Stimulated activated CD8-positive, alpha-beta memory T cell treated with anti-CD3 and anti-CD28 coated beads, Interleukin-4, amount 100 ng/mL, for 24 hours (primary cell): ENCODE data around the gene CITED1.

Source experiments
- DNase-seq: peaks from one replicate; pipeline ENCODE4 v3.0.0-alpha.2; 2020; ENCODE audit warnings: low read depth

Gene CITED1

DNA sequence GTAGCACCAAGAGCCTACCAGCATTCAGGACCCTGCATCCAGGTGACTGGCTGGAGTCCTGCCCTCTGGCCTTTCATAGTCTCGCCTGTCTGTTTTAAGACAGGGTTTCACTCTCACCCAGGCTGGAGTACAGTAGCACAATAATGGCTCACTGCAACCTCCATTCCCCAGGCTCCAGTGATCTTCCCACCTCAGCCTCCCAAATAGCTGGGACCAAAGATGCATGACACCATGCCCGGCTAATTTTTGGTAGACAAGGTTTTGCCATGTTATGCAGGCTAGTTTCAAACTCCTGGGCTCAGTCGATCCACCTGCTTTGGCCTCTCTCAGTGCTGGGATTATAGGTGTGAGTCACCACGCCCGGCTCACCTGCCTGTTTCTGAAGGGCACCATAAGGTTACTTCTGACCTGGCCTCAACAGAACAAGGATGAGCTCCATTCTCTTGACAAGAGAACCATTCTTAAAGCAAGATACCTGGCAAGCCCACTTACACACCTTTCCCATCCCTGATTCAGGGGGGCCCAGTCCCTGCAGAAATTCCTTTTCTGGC, 35.3 kb downstream of the CITED1 start:
- no peak for DNase-seq

DNA sequence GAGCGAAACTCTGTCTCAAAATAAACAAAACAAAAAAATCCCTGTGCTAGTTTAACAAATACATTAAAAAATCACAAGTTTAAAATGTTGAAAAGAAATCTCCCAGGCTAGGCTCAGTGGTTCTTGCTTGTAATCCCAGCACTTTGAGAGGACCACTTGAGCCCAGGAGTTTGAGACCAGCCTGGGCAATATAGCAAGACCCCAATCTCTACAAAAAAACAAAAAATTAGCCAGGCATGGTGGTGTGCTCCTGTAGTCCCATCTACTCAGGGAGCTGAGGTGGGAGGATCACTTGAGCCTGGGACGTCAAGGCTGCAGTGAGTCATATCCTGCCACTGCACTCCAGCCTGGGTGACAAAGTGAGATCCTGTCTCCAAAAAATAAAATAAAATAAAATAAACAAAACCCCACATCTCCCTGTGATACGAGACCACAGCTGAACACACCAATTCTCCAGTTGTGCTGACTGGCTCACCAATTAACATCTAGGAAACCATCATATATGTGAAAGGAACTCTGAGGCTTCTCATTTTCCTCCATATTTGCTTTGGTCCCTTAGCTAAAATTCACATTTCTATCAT, 36.0 kb downstream of the CITED1 start:
- peak; percentile 21 for DNase-seq

DNA sequence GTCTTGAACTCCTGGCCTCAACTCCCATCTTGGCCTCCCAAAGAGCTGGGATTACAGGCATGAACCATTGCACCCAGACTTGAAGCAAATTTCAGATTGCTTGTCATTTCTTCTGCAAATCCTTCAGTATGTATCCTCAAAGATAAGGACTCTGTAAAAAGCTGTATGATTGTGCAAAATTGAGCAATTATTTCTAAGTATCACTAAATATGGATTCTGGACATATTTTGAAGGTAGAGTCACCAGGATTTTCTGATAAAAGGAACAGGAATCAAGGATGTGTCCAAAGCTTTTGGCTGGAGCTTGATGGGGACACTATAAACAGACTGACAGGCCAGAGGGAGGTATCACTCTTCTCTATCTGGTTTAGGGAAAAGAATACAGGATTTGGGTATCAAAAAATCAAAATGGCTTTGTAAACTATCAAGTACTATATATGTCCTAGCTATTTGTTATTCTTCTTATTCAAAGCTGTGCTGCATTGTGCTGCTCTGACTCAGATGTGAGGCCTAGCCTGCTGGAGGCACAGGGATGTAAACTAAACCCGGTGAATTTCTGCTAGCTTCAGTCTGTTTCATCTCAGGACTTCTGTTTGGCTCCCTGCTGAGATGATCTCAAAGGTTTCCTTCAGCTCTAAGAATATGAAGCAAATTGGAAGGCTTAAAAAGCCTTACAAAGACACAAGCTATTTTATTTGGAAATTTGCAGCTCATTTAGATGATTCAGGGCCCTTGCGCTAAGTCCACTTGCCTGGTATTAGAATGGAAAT, 36.9 kb downstream of the CITED1 start:
- DNase-seq: no peak

DNA sequence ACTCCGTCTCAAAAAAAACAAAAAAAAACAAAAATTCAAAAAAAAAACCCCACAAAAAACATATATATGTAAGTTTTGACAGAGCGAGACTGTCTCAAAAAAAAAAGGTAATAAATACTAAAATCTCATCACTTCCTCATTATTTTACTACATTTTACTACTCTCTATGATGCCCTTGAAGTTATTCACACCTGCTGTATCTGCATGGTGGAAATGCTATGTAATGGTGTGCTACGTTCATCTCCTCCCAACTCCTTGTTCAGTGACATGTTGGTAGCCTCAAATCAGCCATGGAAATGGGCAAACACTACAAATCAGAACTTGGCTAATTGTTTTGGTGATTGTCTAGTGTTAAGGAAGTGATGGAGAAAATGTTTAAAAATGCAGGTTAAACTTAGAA, 40.5 kb downstream of the CITED1 start:
- no peak for DNase-seq

DNA sequence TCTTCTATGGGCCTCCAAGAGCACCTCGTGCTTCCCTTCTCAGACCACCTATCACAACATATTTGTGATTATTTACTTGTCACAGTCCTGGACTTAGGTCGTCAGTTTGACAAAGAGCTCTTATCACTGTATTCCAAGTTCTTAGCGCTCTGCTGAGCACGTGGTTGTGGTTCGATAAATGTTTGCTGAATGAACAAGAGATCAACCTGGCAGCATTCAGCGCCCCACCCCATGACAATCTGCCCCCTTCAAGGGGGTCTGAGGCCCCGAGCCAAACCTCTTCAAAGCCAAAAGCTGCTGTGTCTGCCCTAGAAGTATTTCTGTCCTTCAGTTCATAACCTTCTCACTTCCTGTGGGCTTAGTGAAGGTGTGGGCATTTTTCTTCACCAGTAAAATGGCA, 43.6 kb downstream of the CITED1 start:
- DNase-seq: no peak

DNA sequence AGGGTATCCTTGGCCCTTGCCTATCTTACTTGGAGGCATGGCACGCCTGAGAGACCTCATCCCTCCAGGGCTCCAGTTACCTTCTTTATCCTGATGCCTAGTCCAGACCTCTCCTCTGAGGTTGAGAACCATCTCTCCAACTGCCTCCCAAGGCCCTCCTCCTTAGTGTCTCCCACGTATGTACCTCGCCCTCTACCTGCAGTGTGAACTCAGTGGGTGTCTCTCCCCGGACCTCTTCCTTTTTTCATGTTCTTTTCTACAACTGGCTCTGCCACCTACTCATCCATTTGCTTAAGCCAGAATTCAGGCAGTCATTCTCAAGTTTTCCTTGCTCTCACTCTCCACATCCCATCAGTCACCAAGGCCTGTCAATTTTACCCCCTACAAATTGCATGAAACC, 45.3 kb downstream of the CITED1 start:
- DNase-seq: no peak

DNA sequence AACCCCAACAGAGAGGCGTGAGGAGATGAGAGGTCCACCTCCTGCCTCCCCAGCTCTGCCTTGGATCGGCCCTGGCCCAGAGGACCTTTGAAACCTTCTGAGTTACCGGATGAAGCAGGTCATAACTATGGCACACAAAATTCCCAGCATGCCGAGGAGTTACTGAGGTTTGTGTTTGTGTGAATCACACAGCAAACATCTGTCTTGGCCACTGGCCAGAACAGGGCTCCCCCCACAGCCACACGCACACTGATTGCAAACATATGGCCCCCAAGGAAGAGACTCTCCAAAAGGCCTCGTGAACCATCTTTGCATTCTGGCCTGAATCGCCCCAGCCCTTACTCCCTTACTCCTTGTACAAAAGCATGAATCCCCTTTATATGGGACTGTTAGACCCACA, 47.5 kb downstream of the CITED1 start:
- DNase-seq: no peak

DNA sequence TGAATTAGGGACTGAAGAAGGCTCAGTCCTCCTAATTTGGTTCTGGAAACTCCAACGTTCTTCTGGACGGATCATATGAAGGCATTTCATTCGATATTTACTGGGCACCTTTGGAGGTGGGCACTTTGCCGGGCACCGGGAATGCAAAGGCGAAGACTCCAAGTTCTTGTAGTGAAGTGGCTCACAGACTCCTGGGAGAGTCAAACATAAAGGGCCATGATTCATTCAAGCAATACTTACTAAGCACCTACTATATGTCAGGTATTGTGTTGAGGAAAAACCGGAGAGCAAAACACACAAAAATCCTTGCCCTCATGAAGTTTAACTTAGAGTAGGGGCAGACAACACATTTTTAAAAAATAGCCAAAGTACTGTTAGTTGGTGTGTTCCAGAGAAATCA, 49.9 kb downstream of the CITED1 start:
- no peak for DNase-seq

DNA sequence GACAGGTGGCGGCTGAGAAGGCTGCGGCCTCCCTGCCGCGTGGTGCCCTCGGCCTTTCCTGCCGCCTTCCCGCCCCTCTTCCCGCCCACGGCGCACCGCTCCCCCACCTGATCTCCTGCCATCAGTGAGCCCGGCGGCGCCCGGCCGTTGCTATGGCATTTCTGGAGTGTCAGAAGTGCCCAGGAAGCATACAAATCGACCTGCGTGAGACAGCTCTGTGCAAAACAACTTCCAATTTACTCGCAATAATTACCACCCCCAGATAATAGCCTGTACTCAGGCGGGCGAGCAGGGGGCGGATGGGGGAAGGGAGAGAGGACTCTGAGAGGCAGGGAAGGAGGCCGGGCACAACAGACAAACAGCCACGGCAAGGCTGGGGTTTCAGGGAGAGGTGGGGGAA, 50.3 kb downstream of the CITED1 start:
- DNase-seq: no peak

DNA sequence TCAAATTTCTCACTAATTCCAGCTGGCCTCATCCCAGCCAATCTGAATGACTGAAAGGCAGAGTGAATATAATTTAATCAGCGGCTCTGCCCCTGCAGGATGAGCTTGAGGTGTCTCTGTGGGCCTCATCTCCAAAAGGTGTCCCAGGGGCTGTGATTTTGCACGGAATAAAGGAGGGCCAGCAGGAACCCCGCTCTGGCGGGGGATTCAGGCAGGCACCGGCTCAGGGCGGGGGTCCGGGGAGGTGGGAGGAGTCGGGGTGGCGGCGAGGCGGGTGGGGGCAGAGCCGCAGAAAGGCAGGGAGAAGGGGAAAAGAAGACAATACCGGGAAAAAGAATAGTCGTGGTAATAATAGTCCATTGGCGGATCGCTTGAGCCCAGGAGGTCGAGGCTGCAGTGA, 50.9 kb downstream of the CITED1 start:
- no peak for DNase-seq

DNA sequence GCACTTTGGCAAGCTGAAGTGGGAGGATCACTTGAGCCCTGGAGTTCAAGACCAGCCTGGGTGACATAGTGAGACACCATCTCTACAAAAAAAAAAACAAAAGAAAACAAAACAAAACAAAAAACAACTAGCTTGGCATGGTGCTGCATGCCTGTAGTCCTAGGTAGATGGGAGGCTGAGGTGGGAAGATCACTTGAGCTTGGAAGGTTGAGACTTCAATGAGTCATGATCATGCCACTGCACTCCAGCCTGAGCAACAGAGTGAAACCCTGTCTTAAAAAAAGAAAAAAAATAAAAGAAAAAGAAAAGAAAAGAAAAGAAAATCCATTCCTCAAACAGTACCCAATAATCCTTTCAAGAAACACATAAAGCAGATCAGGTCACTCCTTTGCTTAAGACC, 52.0 kb downstream of the CITED1 start:
- DNase-seq: no peak
